ENCODE data around the gene BTNL2.
"Not testable (repeated sequence)": the region's sequence is repeated elsewhere in the genome, so short reads cannot be mapped to it uniquely, and the experiment has no call there.

BTNL2 gene, protein sequence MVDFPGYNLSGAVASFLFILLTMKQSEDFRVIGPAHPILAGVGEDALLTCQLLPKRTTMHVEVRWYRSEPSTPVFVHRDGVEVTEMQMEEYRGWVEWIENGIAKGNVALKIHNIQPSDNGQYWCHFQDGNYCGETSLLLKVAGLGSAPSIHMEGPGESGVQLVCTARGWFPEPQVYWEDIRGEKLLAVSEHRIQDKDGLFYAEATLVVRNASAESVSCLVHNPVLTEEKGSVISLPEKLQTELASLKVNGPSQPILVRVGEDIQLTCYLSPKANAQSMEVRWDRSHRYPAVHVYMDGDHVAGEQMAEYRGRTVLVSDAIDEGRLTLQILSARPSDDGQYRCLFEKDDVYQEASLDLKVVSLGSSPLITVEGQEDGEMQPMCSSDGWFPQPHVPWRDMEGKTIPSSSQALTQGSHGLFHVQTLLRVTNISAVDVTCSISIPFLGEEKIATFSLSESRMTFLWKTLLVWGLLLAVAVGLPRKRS

DNA sequence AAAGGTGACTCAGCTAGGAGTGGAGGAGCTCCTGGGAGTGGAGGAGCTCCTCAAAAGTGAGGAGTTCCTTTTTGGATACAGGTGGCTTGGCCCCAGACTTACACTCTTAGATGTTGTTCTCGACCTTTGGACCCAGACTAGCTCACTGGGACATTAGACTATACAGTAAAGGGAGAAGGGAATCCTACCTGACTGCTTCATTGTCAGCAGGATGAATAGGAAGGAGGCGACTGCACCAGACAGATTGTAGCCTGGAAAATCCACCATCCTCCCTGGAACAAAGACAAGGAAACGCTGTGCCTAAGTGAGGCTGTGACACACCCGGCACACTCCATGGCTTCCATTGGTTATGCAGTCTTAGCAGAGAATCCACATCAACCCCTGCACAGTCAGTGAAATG, at the start of gene BTNL2:
BTNL2 (minus strand) TSS at position 325 of the 400 bp plus-strand sequence; CDS start at position 267, 58 bp downstream.
- DNase-seq: no peak

DNA sequence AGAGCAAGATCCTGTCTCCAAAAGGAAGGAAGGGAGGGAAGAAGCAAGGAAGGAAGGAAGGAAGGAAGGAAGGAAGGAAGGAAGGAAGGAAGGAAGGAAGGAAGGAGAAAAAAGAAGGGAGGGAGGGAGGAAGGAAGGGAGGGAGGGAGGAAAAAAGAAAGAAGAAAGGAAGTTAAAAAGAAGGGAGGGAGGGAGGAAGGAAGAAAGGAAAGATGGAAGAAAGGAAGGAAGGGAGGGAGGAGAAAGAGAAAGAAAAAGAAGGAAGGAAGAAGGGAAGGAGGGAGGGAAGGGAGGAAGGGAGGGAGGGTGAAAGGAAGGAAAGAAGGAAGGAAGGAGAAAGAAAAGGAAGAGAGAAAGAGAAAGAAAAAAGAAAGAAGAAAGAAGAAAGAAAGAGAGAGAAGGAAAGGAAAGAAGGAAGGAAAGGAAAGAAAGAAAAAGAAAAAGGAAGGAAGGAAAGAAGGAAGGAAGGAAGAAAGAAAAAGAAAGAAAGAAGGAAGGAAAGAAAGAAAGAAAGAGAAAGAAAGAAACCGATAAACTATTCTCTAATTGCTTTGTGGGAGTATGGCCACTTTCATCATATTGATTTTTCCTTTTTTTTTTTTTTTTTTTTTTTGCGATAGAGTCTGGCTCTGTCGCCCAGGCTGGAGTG, 42.2 kb upstream of the BTNL2 start:
- DNase-seq: no peak

DNA sequence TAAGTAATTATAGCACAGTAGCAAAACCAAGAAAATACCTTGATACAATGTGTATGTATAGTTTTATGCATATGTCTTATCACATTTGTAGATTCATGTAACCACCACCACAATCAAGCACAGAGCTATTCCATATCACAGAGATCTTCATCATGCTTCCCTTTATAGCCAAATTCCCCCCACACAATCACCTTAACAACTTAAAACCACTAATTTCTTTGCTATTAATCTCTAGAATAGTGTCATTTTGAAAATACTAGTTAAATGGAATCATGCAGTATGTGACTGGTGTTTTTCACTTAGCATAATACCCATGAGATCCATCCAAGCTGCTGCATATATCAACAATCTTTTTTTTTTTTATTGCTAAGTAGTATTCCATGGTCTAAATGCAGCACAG, 41.0 kb upstream of the BTNL2 start:
- DNase-seq: no peak

DNA sequence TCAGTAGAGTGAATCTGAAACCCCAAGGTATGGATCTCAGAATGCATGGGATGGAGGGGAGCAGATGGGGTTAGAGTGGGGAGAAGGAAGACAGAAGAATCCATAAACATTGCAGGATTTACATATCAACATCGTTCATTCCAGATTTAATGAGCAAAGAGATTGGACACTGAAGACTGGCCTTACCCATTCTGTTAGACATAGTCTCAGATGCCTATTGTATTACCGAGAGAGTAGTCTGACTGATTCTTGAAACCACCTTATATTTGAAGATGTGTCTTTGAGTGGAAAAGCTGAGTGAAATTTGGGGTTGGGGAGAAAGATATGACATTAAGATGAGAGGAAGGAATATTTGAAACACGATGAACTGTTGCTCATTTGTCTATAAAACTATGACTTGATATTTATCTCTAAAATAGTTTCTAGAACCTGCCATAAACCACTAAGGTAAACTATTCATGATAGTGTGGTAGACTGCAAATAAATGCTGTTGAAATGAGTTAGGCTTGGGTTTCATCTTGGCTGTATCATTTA, 38.4 kb upstream of the BTNL2 start:
- DNase-seq: no peak

DNA sequence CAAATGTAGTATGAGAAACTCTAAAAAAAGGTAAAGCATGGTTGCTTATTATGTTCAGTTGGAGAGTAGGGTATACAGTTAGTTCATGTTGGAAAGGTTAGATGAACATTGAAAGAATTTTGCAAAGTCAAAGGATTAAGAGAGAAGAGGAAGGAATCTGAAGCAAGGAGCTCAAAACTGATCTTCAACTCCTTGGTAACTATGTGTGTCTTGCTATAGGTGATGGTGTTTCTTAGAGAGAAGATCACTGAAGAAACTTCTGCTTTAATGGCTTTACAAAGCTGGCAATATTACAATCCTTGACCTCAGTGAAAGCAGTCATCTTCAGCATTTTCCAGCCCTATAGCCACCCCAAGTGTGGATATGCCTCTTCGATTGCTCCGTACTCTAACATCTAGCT, 37.5 kb upstream of the BTNL2 start:
- no peak for DNase-seq

DNA sequence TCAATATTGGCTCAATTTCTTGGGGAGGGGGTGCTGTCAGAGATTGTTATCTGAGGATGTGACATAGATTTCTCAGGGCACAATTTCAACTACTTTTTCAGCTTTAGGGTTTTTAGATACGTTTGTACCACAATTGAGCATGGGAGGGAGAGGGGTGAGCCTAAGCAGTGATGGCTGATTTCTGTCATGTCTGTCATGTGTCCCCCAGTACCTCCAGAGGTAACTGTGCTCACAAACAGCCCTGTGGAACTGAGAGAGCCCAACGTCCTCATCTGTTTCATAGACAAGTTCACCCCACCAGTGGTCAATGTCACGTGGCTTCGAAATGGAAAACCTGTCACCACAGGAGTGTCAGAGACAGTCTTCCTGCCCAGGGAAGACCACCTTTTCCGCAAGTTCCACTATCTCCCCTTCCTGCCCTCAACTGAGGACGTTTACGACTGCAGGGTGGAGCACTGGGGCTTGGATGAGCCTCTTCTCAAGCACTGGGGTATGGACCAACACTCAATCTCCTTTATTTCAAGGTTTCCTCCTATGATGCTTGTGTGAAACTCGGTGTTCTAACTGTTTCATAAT, 36.1 kb upstream of the BTNL2 start:
- DNase-seq: no peak

DNA sequence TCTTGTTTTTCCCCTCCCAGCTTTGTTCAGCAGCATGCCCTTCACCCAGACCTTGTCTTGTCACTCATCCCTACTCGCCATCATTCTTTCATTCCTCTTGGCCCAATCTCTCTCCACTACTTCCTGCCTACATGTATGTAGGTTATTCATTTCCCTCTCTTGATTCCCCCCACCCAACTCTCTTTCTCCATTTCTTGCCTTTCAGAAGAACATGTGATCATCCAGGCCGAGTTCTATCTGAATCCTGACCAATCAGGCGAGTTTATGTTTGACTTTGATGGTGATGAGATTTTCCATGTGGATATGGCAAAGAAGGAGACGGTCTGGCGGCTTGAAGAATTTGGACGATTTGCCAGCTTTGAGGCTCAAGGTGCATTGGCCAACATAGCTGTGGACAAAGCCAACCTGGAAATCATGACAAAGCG, 35.3 kb upstream of the BTNL2 start:
- DNase-seq: no peak

DNA sequence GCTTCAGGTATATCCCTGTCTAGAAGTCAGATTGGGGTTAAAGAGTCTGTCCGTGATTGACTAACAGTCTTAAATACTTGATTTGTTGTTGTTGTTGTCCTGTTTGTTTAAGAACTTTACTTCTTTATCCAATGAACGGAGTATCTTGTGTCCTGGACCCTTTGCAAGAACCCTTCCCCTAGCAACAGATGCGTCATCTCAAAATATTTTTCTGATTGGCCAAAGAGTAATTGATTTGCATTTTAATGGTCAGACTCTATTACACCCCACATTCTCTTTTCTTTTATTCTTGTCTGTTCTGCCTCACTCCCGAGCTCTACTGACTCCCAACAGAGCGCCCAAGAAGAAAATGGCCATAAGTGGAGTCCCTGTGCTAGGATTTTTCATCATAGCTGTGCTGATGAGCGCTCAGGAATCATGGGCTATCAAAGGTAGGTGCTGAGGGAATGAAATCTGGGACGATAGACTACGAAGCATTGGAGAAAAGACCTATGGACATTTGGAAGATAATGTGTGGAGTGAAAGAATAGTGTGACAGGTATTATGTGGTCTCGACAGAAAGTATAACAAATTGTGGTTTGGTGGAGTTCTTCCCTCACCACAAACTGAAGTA, 32.7 kb upstream of the BTNL2 start, which contains the start of gene HLA-DRA:
HLA-DRA (plus strand) TSS at position 286 of the 613 bp plus-strand sequence; CDS start at position 350, 64 bp downstream.
- peak; percentile 20 for DNase-seq

DNA sequence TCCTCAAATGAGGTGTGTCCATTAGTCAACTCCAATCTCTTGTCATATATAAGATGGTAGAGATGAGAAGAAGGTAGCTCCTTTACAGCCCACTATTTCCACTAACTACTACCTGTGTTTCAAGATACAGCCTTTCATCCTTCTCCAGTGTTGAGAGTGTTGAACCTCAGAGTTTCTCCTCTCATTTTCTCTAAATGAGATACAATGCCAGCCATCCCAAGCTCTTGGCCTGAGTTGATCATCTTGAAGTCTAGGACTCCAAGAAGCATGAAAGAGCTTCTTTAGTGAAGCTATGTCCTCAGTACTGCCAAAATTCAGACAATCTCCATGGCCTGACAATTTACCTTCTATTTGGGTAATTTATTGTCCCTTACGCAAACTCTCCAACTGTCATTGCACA, 32.2 kb upstream of the BTNL2 start:
- no peak for DNase-seq

DNA sequence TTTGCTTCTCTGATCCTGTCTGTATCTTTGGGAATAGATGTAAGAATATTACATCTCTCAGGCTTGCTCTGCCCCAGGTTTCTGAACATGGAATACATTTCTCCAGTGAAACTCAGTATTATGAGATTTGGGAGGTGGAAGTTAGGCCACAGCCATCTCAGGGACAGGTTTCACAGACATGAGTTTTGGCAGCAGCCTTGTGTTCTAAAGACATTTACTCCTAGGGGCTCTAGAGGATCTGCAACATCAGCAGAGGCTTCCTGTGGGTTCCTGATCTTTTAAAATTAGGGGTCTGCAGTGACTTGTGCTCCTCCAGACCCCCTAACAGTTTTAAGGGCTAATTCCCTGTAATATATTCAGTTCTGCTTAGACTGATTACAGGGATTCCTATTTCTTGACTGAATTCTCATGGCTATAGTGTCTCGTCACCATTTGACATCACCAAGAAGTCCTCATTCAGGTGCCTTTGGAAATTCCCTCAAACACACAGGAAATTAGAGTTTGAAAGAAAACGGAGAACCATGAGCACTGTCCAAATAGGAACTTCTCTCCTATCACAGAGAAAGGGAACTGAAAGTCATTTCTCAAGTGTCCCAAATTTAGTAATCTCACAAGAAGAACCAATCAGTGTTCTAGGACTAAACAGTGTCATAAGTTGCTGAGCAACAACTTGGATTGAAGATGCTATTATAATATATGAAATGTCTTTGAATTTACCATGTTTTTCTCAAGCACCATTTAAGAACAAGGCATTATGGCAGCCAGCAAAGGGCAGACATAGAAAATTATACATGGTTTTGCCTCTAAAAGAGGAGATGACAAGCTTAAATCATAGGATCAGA, 30.2 kb upstream of the BTNL2 start:
- no peak for DNase-seq

DNA sequence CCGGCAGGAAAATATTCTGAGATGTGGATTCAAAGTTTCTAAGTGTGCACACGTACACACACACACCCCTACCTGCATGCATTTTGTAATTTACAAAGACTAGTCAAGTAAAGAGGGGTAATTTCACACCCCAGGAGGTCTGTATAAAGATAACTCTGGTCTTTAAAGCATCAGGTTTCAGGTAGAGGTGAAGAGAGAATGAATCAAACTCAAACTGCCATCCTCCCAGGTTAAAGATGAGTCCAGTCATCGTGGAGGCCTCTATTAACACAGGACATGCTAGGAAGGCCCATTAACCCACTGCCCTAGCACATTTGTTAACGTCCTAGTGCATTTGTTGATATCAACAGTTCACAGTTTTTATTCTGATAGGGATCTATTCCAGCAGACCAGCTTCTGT, 29.2 kb upstream of the BTNL2 start:
- no peak for DNase-seq

DNA sequence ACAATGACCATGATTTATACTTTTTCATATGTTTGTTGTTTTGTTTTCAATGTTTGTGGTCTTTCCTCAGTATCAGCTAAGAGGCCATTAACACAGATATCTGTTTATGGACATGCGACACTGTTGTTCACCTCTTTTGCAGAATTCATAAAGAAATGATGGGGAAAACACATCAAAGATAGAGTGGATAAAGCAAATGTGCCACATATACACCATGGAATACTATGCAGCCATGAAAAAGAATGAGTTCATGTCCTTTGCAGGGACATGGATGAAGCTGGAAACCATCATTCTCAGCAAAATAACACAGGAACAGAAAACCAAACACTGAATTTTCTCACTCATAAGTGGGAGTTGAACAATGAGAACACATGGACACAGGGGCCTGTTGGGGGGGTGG, 27.0 kb upstream of the BTNL2 start:
- not testable (repeated sequence) for DNase-seq

DNA sequence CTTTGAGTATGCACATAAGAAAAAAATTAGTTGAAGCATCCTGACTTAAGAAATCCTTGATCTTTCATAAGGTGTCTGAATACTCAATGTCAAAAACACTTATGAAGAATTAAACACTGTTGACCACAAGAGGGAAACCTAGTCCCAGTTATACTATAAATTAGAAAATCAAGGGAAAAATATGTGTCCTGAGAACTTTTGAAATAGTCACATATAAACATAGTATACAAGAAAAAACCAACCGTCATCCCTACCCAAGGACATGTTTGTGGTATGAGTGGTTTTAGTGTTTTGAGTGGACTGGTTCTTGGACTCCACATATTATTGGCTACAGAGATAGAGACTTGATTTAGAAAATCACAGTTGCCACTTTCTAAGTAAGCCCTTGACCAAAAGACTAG, 25.1 kb upstream of the BTNL2 start:
- DNase-seq: peak; percentile 15

DNA sequence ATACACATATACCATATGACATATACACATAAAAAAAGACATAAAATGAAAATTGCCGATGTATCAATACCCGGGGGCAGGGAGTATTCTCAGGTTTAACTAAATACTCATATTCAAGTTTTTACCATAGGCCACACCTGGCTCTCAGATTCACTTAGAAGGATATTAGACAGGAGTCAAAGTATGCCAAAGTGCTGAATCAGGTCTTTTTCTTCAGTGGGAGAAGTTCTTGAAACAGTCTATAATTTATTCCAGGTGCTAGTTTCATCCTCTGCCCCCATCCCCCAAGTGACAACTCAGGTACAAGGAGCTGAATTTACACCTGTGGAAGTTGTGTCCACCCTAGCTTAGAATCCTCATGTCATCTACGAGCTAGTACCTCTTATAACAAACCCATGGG, 24.2 kb upstream of the BTNL2 start:
- DNase-seq: no peak

DNA sequence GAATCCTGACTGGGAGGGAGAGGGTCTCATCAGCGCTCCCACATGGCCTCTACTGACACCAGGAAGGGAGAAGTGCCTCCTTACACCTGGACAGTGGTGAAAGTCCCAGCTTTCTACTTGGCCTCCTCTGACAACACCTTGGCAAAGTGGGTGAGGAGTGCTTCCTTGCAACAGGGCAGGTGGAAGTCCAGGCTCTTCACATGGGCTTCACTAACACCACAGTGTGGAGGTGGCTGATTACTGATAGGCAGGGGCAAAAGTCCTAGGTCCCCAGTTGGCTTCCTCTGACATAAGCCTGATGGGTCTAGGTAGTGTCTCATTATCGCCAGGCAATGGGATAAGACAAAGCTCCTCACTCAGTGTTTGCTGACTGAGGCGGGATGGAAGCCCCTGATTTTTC, 23.2 kb upstream of the BTNL2 start:
- no peak for DNase-seq

DNA sequence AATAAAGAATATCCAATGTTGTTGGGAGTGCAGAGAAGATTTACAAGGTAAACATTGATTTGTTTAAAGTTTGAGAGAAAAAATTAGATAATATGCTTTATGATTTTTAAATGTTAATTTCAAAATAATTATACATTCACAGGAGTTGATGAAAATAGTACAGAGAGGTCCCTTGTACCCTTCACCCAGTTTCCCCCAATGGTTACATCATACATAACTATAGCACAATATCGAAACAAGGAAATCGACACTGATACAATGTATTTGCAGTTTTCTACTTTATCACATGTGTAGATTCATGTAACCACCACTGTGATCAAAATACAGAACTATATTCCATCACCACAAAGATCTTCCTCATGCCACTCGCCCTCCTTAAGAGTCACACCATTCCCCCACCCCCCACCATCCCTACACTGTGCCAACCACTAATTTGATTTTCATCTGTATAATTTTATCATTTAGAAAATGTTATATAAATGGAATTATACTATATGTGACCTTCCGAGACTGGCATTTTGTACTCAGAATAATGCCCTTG, 21.0 kb upstream of the BTNL2 start:
- no peak for DNase-seq

DNA sequence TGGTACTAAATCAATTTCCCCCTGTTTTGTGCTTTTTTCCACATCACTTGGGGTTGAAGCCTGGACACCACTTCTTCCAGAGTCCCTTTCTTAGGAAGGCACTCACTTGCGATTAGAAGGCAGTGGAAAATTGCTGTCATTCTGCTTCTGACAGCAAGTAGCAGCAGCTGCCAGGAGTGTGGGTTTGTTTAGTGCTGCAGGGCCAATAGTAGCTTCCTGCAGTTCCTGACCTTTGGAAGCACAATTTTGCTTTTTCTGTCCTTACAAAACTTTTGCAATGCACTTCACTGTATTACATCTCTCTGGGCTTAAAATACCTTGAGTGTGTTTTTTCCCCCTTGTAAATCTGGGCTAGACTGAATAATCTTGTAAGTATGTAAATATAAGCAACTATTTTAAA, 20.2 kb upstream of the BTNL2 start:
- DNase-seq: no peak

DNA sequence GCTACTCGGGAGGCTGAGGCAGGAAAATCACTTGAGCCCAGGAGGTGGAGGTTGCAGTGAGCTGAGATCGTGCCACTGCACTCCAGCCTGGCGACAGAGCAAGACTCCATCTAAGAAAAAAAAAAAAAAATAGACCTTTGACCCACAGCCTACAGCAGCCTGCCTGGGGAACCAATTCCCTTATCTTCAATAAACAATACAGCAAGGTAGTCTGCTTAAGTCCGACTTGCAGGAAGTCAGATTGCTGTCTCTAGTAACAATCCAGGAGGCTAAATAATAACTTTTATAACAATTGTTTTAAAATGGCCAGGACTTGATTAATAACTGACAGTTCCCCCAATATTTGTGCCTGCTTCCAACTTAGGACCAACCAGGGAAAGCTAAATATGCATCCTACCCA, 19.4 kb upstream of the BTNL2 start:
- no peak for DNase-seq

DNA sequence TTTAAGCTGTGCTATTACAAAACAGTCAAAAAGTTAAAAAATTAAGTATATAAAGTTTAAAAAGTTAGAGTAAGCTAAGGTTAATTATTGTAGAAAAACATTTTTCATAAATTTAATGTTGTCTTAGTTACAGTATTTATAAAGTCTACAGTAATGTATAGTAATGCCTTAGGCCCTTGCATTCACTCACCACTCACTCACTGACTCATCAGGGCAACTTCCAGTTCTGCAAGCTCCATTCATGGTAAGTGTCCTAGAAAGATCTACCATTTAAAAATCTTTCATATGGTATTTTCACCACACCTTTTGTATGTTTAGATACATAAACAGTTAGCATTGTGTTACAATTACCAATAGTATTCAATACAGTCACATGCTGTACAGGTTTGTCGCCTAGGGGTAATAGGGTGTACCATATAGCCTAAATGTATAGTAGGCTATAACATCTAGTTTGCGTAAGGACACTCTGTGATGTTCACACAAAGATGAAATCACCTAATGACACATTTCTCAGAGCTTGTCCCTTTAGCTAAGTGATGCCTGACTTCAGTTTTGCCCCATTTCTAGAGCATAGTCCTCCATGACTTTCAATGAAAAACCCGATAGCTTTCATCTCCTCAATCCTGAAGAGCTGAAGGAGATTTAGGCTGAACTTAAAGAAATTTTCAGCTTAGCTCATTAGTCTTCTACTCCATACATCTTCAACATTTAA, 17.8 kb upstream of the BTNL2 start:
- DNase-seq: no peak

DNA sequence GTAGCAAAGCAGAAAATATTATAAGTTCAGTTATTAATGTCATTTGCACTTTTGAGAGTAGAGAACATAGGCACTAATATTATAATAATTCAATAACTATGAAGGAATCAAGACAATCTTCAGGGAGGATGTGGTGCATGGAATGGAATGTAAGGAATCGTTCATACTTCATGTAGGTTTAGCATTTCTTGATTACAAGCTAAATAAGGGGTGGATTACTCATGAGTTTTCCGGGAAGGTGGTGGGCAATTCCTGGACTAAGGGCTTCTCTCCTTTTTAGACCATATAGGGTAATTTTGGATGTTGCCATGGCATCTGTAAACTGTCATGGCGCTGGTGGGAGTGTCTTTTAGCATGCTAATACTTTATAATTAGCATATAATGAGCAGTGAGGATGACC, 9.1 kb upstream of the BTNL2 start:
- DNase-seq: no peak

DNA sequence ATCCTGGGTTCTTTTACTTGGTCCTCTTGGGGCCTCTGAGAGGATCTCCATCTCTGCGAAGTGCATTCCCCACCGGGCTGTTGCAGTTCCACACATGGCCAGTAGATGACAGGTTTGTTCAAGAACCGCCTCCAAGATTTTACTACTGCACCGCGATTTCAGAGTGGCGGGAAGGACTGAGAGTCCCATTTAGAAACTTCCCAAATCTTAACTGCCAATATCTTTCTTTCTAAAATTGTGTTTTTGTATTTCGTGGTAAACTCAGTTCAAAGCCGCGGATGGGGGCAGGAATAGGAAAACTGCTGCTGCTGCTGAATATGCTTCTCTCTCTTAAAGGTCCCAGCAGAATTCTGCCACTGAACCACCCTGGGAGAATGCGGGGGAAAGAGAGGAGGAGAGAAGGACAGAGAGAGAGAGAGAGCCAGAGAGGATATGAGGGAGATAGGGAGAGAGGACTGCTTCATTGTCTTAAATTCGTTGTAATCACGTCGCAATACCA, 8.6 kb upstream of the BTNL2 start:
- DNase-seq: peak; percentile 74
